NCI-H2029 (cell line): ENCODE data around the gene BRAF.
"Not testable (repeated sequence)": the region's sequence is repeated elsewhere in the genome, so short reads cannot be mapped to it uniquely, and the experiment has no call there.

Experiments
- DNase-seq: peaks from one replicate; lab custom pipeline; 2025; lab: John Stamatoyannopoulos, UW

Gene BRAF

GRCh38 chr7:140707132-140707531 lies 217.6 kb downstream of the BRAF start:
- no peak for DNase-seq

GRCh38 chr7:140704205-140704604 lies 220.5 kb downstream of the BRAF start:
- DNase-seq, result no peak

GRCh38 chr7:140702774-140703173 lies 222.0 kb downstream of the BRAF start:
- no peak for DNase-seq

- peak; percentile 7 for DNase-seq
Measured at GRCh38 chr7:140698477-140698876, 226.3 kb downstream of the BRAF start.

DNA sequence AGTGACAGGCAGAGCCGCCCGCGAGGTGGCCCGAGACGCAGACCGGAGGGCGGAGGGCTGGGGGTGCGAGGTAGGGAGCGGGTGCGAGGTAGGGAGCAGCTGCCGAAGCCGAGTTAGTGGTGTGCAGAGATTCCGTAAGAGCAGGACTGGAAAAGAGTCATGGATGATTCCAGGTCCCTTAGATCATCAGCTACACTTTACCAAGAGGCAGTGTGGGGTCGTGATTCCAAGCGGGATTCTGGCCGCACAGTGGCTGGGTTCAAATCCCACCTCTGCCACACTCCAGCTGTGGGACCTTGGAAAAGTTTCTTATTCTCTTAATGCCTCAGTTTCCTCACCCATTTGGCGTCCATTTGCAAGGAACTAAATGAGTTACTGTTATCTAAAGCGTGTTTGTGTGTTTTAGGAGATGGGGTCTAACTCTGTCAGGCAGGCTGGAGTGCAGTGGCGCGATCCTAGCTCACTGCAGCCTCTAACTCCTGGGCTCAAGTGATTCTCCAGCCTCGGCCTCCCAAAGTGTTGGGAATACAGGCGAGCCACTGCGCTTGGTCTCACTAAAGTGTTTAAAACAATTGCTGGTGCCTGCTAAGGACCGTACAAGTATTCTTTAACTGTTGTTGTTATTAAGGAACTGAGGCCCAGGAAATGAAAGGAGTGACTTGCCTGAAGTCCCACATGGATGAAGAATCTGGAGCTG lies 227.1 kb downstream of the BRAF start:
- DNase-seq, result no peak

- peak; percentile 62 for DNase-seq
Measured at GRCh38 chr7:140696680-140697446, 227.9 kb downstream of the BRAF start, which contains the start of gene NDUFB2. Gene NDUFB2 (plus strand): TSS chr7:140696708. CDS start chr7:140696745, 37 bp downstream.

- peak; percentile 84 for DNase-seq
Measured at GRCh38 chr7:140696024-140696679, 228.6 kb downstream of the BRAF start.

- DNase-seq, result no peak
Measured at GRCh38 chr7:140695381-140695780, 229.3 kb downstream of the BRAF start.

GRCh38 chr7:140694592-140694991 lies 230.1 kb downstream of the BRAF start:
- no peak for DNase-seq

- not testable (repeated sequence) for DNase-seq
Measured at GRCh38 chr7:140693849-140694248, 230.9 kb downstream of the BRAF start.

DNA sequence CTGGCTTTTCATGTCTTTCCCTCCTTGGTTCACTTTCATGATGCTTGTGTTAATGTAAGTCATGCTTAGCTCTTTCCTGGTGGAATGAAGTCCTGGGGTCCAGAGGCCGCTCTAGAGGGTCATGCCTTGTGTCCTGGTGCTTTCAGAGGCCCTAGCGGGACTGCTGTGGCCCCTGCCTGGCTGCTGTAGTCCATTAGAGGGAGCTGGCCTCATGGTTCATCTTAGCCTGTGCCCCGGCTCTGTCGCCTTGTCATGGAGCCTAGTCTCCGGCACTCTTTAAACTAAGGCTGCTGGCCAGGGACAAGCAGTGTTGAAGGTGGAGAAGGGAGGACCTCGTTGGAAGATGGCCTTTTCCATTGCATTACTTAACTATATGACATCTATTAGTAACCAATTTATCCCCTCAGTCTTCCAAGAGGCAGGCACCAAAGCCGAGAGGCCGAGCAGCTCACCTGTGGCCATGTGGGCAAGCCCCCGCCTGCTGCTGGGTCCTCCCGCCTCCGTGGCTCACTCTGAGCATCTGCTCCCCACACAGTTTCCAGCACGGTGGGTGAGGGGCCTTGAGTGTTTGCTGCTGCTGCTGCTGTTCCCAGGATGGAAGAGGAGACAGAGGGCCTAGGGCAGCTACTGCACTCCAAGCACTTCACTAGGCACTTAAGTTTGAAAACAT lies 233.2 kb downstream of the BRAF start:
- no peak for DNase-seq

- no peak for DNase-seq
Measured at GRCh38 chr7:140689199-140690152, 235.3 kb downstream of the BRAF start.

DNA sequence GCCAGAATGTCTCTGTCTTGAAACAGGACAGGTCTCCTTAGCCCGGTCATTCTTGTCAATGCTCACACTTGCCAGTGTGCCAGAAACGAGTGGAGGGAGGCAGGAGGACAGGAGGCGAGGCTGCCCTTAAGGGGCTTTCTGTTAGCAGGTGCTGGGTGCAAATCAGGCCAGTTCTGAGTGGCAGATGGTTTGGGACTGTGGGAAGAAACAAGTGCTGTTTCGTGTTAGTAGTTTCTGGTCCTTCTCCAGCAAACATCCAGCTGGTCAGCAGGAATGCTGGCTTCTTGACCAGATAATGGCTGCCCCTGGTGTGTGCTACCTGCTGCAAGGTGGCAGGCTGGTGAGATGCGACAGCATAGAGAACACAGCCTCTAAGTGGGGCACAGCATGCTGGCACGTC lies 236.4 kb downstream of the BRAF start:
- DNase-seq, result no peak

GRCh38 chr7:140686921-140687320 lies 237.8 kb downstream of the BRAF start:
- no peak for DNase-seq

GRCh38 chr7:140685407-140686087 lies 239.2 kb downstream of the BRAF start:
- DNase-seq, result no peak

DNA sequence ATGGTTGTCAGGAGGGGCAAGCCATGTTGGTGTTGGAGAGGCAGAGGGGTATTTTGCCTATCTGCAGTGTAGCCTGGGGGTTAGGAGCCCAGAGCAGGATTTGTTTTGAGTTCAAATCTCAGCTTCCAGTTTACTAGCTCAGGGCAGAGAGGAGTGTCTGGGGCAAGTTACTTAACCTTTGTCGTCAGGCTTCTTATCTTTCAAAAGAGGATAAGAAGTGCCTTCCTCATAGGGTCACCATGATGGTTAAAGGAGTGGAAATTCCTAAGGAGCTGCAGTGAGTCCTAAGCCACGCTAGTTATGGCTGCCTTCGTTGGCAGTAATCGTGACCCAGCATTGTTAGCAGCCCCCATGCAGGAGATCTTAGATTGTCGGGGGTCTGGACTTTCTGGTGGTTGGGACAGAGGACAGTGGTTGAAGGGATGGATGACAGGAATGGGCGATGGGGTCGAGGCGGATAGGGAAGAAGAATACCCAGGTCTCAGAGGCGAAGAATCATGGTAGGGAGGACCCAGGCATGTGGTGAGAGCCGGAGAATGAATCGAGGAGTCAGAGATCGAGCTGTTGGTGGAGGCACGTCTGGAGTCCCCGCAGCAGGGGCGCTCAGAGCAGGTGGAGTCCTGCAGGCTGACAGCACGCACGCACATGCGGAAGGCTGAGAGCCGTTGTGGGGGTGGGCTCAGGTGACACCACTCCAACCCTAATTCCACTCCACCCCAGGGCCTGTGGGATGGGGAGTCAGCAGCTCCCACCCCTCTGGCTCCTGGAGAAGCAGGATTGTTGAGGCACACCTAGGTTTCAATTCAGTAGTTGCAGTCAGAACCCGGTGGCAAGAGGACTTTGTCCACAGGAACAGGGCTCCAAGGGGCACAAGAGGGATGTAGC lies 240.4 kb downstream of the BRAF start:
- no peak for DNase-seq

- no peak for DNase-seq
Measured at GRCh38 chr7:140683657-140684056, 241.1 kb downstream of the BRAF start.

- no peak for DNase-seq
Measured at GRCh38 chr7:140681766-140682165, 243.0 kb downstream of the BRAF start.

- no peak for DNase-seq
Measured at GRCh38 chr7:140680886-140681285, 243.8 kb downstream of the BRAF start.

GRCh38 chr7:140679186-140679585 lies 245.5 kb downstream of the BRAF start:
- no peak for DNase-seq
